HG03060 (cell line): ENCODE data around the gene PLCG1.

Source experiments
- ATAC-seq: cut with Tn5 transposase; IDR thresholded peaks from one replicate; pipeline ENCODE4 v1.9.1; 2021; ENCODE audit warnings: low read depth, moderate number of reproducible peaks; ENCODE audit not compliant: unreplicated experiment

The PLCG1 gene

DNA sequence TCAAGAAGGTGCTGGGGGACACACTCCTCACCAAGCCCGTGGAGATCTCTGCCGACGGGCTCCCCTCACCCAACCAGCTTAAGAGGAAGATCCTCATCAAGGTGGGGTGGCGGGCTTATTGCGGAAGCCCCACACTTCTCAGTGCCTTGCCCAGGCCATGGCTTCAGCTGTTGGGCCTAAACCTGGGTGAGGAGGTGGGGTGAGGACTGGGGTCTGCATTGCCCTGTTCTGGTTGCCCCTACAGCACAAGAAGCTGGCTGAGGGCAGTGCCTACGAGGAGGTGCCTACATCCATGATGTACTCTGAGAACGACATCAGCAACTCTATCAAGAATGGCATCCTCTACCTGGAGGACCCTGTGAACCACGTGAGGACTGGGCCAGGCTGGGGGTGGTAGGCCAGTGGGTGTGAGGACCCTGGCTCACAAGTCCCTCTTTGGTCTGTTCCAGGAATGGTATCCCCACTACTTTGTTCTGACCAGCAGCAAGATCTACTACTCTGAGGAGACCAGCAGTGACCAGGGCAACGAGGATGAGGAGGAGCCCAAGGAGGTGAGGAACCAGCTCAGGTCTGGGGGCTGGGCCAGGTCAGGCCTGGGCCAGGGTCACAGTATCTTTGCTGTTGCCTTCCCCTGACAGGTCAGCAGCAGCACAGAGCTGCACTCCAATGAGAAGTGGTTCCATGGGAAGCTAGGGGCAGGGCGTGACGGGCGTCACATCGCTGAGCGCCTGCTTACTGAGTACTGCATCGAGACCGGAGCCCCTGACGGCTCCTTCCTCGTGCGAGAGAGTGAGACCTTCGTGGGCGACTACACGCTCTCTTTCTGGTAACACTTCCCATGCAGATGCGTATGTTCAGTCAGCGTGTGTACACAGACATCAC, 27.9 kb downstream of the PLCG1 start:
- no peak for ATAC-seq

DNA sequence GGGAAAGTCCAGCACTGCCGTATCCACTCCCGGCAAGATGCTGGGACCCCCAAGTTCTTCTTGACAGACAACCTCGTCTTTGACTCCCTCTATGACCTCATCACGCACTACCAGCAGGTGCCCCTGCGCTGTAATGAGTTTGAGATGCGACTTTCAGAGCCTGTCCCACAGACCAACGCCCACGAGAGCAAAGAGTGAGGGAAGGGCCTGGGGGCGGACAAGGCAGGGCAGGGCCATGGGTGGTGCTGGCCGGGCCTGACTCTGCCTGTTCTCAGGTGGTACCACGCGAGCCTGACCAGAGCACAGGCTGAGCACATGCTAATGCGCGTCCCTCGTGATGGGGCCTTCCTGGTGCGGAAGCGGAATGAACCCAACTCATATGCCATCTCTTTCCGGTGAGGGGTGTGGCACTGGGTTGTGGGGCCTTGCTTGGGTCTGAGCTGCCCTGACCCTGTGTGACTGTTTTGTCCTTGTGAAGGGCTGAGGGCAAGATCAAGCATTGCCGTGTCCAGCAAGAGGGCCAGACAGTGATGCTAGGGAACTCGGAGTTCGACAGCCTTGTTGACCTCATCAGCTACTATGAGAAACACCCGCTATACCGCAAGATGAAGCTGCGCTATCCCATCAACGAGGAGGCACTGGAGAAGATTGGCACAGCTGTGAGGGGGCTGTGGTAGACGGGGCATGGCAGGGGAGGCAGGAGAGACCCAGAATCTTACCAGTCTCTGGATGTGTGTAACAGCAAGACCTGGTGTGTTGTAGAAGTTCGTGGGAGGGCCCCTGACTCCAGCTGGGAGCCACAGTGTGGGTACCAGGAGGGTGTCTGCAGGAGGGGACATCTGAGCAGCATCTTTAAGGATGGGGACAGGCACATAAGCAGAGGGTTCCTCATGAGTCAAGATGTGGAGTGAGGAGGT, 29.1 kb downstream of the PLCG1 start:
- ATAC-seq = no peak

DNA sequence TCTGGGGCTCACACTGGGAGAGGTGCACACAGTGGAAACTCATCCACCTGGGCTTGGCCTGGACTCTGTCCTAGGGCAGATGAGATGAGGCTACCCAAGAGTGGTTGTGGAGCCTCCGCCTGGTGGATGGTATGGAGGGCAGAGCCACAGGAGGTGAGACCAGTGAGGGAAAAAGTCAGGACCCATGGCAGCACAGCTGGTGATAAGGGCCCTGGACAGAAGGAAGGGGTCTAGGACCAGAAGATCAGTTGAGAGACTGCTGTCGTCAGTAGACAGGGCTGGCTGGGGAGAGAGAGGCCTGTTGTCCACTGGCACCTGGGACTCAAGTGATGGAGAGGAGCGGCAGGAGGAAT, 29.8 kb downstream of the PLCG1 start:
- ATAC-seq = no peak

DNA sequence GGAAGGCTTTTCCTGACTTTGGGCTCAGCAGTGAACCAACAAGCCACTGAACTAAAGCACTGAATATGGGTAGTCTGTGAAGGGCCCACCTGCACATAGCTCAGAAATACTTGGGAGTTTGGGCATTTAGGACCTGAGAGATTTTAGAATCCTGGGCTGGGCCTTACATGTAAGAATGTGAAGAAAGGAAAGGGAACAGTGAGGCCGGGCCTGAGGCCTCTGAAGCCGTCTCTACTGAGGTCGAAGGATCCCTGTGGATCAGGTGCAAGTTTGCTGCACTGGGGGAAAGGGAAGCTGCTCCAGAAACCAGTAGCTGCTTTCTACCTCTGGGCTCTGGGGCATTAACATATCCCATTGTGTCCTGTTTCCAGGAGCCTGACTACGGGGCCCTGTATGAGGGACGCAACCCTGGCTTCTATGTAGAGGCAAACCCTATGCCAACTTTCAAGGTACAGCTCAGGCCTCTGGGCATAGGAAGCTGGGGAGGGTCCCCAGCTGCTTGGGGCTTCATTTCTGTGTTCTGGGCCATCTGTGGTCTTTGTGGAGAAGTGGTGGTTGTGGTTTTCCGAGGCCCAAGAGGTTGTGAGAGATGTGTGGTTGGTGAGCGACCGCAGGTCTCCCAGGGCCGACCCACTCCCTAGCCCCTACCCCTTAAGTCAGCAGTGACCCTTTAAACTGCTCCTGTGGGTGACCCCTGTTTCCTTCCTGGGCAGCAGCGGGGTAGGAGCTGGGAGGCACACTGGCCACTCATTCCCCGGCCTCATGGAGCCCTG, 30.3 kb downstream of the PLCG1 start:
- no peak for ATAC-seq

DNA sequence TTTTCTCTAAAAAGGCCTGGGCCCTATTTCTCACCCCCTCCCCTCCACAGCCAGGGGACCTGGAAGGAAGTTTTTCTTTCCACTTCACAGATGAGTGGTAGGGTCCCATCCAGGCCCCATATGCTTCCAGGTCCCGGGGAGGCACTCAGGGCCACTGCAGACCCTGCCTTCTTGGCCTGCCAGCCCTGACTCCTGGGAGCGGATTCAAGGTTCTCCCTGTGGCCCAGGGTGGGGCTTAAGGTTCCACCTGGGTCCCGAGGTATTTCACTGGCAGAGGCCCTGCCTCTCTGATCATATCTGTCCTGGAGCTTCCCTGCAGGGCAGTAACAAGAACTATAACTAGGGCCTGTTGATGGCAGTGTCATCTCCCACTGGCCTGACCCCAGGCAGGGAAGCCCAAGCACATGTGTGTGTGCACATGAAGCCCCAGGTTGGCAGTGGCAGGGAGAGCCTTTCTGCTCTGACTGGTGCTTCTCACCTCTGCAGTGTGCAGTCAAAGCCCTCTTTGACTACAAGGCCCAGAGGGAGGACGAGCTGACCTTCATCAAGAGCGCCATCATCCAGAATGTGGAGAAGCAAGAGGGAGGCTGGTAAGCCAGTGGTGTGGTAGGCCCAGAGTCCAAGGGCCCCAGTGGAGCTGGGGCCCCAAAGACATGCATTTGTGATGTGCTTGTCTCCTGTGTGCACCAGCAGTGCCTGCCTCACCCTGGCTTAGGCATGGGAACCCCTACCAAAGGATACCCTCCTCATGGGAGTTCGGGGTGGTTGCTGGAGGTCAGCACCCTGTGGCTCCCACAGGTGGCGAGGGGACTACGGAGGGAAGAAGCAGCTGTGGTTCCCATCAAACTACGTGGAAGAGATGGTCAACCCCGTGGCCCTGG, 31.2 kb downstream of the PLCG1 start:
- no peak for ATAC-seq

DNA sequence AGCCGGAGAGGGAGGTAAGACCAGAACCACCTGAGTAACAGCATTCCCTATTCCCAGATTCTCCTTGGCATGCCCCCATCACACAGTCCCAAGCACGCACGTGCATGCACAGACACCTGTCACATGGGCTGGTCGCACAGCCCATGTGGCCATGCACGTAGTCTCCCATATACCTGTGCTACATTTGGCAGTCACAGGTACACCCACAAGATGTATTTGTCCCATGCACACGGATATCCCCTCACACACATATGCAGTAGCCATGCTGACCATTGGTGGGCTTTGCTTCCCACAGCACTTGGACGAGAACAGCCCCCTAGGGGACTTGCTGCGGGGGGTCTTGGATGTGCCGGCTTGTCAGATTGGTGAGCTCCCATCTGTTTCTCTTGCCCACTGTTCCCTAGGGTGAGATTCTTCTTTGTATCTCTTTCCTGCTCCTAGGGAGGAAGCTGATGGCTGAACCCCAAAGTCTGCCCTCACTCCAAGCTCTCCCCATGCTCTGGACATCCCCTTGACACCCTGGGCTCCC, 31.9 kb downstream of the PLCG1 start:
- ATAC-seq = no peak

DNA sequence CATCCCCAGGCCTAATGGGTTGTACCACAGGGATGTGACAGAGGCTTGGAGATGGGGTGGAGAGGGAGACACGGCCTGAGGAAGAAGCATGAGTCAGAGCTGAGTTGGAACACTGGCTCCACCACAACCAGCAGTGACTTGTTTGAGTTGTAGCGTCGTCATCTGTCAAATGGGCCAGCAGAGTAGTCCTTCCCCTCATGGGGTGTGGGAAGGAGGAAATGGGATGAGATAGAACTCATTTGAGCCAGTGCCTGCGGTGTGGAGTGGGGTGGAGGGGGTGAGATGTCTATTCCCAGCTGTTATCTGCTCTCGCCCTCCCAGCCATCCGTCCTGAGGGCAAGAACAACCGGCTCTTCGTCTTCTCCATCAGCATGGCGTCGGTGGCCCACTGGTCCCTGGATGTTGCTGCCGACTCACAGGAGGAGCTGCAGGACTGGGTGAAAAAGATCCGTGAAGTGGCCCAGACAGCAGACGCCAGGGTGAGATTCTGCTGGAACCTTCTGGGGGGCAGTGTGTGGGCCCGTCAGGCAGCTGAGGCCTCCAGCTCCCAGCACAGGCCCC, 32.5 kb downstream of the PLCG1 start:
- ATAC-seq = no peak

DNA sequence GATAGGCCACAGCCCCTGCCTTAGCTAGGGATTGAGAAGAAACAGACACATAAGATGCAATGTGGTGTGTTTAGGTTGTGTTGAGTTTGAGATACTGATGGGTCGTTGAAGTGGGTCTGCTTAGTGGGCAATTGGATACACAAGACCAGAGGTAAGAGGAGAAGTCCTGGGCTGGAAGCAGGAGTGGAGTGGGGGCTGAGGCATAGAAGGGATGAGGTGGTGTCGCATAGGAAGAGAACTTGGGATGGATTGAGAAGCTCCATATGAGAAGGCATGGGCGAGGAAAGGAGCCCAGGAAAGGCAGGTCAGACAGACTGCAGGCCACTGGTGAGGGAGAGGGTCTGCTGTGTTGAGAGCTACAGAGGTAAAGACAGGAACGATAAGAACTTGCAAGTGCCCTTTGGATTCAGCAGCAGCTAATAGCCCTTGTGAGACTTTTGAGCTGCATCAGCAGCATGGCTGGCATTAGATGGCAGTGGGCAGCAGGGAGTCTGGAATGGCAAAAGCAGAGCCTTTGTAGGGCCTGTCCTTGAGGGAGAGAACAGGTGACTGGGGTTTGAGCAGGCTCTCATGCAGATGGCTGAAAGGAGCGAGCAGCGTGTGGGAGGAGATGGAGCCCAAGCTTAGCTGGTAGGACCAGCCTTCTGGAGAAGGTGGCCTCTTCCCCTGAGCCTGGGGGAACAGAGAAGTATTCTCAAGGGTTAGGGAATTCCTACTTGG, 33.2 kb downstream of the PLCG1 start:
- no peak for ATAC-seq

DNA sequence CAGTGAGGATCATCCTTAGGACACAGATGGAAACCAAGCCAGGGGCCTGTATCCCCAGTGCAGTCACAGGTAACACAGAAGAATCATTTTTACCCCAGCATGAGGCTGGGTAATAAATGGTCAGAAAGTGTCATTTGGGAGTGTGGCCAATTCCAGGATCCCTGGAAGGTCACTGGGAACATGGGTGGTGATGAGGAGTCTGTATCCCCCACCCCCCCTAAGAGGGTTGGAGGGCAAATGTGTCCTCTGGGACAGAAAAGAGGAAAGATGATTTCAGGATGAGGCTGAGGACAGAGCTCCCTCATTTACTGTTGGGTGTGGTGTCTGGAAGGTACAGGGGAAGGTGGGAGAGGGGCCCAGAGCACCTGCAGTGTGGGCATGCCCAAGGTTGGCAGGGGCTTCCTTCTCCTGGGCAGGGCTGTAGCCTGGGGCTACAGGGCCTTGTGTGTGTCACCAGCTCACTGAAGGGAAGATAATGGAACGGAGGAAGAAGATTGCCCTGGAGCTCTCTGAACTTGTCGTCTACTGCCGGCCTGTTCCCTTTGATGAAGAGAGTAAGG, 34.5 kb downstream of the PLCG1 start:
- no peak for ATAC-seq

DNA sequence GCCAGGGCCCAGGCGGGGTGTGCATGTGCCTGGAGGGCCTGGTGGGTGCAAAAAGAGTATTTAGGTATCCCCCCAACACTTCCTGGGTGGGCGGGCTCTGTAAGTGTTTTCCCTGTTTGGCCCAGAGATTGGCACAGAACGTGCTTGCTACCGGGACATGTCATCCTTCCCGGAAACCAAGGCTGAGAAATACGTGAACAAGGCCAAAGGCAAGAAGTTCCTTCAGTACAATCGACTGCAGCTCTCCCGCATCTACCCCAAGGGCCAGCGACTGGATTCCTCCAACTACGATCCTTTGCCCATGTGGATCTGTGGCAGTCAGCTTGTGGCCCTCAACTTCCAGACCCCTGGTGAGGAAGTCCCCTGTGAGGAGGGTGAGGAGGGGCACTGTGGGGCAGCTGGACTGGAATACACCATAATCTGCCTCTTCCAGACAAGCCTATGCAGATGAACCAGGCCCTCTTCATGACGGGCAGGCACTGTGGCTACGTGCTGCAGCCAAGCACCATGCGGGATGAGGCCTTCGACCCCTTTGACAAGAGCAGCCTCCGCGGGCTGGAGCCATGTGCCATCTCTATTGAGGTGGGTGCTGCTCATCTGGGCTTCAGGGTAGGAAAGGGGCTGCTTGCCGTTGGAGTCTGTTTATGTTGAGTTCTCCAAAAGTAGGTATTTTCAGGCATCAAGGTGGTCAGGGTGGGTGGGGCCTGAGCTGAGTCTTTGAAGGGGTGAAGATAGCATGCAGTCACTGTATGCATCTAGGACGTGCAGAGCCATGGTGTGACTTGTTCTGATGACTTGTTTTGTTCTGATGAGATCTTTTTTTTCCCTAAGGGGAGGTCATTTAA, 35.2 kb downstream of the PLCG1 start:
- ATAC-seq = no peak

DNA sequence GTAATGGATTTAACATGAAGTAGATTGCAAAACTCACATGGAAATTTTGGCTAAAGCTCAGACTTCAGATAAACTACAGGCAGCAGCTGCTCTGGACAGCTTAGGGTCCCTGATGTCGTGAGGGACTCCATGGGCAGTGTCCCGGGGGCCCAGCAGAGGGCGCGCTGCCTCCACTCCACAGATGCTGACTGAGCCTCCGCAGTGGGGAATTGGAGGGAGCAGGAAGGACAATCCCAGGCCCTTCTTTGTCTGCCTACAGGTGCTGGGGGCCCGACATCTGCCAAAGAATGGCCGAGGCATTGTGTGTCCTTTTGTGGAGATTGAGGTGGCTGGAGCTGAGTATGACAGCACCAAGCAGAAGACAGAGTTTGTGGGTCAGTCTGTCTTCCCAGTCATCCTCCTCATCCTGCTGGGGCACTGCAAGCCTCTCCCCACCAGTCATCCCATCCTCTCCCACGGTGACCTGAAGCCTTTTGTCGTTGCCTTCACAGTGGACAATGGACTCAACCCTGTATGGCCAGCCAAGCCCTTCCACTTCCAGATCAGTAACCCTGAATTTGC, 35.9 kb downstream of the PLCG1 start:
- ATAC-seq = no peak

DNA sequence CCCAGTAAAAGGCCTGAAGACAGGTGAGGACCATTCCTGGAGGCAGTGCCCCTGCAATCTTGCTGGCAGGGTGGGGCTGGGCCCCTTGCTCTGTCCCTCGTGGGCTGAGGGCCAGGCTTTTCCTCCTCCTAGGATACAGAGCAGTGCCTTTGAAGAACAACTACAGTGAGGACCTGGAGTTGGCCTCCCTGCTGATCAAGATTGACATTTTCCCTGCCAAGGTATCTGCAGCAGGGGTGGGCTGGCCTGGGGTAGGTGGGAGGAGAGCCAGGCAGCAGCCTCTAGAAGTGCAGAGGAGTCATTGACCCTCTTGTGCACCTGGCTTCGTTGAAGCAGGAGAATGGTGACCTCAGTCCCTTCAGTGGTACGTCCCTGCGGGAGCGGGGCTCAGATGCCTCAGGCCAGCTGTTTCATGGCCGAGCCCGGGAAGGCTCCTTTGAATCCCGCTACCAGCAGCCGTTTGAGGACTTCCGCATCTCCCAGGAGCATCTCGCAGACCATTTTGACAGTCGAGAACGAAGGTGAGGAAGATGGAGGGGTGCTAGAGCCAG, 36.5 kb downstream of the PLCG1 start:
- no peak for ATAC-seq

DNA sequence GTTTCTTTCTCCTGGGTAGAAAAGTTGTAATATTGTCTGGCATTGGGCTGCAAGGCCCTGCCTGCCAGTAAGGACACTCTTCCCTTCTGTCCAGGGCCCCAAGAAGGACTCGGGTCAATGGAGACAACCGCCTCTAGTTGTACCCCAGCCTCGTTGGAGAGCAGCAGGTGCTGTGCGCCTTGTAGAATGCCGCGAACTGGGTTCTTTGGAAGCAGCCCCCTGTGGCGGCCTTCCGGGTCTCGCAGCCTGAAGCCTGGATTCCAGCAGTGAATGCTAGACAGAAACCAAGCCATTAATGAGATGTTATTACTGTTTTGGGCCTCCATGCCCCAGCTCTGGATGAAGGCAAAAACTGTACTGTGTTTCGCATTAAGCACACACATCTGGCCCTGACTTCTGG, 37.0 kb downstream of the PLCG1 start:
- no peak for ATAC-seq

DNA sequence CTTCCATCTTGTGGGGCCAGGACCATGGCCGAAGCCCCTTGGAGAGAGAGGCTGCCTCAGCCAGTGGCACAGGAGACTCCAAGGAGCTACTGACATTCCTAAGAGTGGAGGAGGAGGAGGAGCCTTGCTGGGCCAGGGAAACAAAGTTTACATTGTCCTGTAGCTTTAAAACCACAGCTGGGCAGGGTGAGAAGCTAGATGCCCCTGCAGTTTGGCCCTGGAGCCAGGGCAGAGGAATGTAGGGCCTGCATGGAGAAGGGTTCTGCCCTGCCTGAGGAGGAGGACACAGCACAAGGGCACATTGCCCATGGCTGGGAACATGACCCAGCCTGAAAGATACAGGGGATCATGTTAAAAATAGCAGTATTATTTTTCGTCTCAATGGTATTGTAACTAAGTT, 37.4 kb downstream of the PLCG1 start:
- ATAC-seq = no peak

DNA sequence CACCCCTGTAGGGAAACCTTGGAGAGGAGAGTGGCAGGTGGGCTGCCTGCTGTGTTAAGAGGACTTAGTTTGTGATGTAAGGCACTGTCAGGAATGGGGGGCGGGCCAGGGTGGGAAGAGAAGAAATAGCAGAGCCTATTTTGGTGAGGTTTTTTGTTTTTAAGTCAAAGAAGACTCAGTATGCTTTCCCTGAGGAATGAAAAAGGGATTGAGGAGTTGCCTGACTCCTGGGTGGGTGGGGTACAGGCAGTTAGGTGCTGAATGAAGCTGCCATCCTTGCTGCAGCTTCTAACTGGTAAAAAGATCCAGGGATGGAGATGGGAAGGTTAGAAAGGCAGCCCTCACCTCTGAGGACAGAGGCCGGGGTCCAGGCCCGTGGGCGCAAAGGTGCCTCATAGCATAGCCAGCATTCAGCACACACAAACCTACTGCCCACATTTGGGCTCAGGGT, 37.9 kb downstream of the PLCG1 start:
- no peak for ATAC-seq

DNA sequence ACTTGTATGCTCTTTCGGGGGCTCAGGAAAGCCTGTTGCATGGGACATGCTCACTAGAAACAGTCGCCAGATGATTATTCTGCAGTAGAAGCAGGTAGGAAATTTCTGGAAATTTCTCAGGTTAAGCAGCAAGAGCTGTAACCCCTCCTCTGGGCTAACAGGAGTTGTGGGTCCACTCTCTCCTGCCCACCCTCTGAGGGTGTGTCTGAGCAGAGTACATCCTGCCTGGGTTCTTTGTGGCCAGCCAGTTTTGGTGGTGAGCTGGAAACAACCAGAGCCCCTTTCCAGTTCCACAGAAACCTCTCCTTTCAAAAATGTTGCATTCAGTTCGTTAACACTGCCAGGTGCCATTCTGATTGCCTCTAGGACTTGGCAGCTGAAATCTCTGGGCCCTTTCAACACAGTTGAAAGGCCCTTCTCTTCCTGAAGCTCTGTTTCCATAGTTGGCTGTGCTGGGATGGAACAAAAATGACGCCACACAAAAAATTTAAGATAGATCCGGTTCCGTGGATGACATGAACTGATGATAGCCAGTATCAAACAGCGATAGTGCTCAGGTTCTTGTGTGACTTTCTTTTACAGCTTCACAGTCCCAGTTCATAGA, 38.5 kb downstream of the PLCG1 start:
- no peak for ATAC-seq
